ENCODE results near the gene KLRC4. TPM values are rescaled to one million over a fixed set of nuclear protein-coding genes. Genes with fewer than 3 reads are reported as not detected.

Gene KLRC4
- total and polyA plus RNA-seq, 2 of the 4 experiments (the other 2 are of a cell fraction), result not detected

GRCh38 chr12:10405294-10405693 is 4.3 kb downstream of the KLRC4 start:
- Histone ChIP-seq H3K4me1 (ENCODE audit: control insufficient read depth, insufficient read depth, low read length) (no peaks in the 10 kb centered on the region), H3K14ac (replicated peaks; ENCODE audit: low read depth, low read length) (no peak overlapping the region), H3K9me3 (ENCODE audit: control insufficient read depth, insufficient read depth, low read length) (peaks cover 3% of the 10 kb centered on the region; the same call in 1 of the 2 replicates), H4K5ac (ENCODE audit: low read depth, low read length) (no peak overlapping the region), H2AFZ (replicated peaks; ENCODE audit: low read length, poor library complexity) (no peak overlapping the region), H3K9ac (ENCODE audit: low read depth, low read length) (no peak overlapping the region), H2BK120ac (ENCODE audit: low read depth, low read length) (no peak overlapping the region), H3K4me2 (ENCODE audit: low read depth, low read length) (no peak overlapping the region), H3K56ac (ENCODE audit: extremely low read depth, insufficient read depth, low read length) (no peak overlapping the region), H2AK9ac (replicated peaks; ENCODE audit: low read depth, low read length, poor library complexity) (no peak overlapping the region), H2AK5ac (ENCODE audit: low read depth, low read length) (no peak overlapping the region), H3K27me3 (ENCODE audit: control insufficient read depth, insufficient read depth, low read length) (peaks cover 3% of the 10 kb centered on the region), H2BK5ac (ENCODE audit: low read depth, low read length, poor library complexity, severe bottlenecking) (no peak overlapping the region), H4K91ac (ENCODE audit: insufficient read depth, low read depth, low read length) (no peak overlapping the region), H3K4me3 (ENCODE audit: insufficient read depth, low read depth, low read length) (no peak overlapping the region), H2BK20ac (ENCODE audit: low read depth, low read length) (no peak overlapping the region), H4K20me1 (ENCODE audit: insufficient read depth, low read length) (no peaks in the 10 kb centered on the region), H3K9me1 (ENCODE audit: insufficient read depth, low read length) (no peaks in the 10 kb centered on the region), H3K4ac (ENCODE audit: low read depth, low read length) (no peak overlapping the region), H3K23ac (ENCODE audit: low read depth, low read length) (no peak overlapping the region), H3K18ac (ENCODE audit: low read depth, low read length) (no peak overlapping the region), H3K79me1 (ENCODE audit: low read depth in 1 of 2, low read length in 2 of 2) (no peaks in the 10 kb centered on the region), H2BK15ac (ENCODE audit: low read depth, low read length) (no peak overlapping the region), H4K8ac (ENCODE audit: low read depth in 2 of 2, low read length in 2 of 2) (no peak overlapping the region), H3K27ac (ENCODE audit: insufficient read depth, low read length) (no peak overlapping the region), H3K36me3 (ENCODE audit: control insufficient read depth, insufficient read depth, low read length) (no peaks in the 10 kb centered on the region)
- in situ Hi-C loops (cut with MboI; ENCODE audit: low sequenced_read_pairs), result no loop called here
- ChIA-PET CTCF (no interaction called here), POLR2A (ENCODE audit: unreplicated experiment) (no interaction called here)
- dilution Hi-C loops (cut with HindIII; ENCODE audit: low sequenced_read_pairs, unreplicated experiment), result no loop called here
- WGBS, 2 experiments (ENCODE audit: extremely low coverage in 2 of 2, insufficient read length in 1 of 2), result no CpG with 5 or more reads among the region's 5 CpGs
- ATAC-seq (ENCODE audit: low read depth) (no peak), DNase-seq (no peak)
- no TSS peak for BruUV-seq (replicated peaks)
- intact Hi-C loops (cut with micrococcal nuclease), result loop anchor here (10.0 kb wide), 1 partner anchor 50 kb away; the partner anchor contains the start of gene KLRC1
- TF ChIP-seq MAZ (IDR thresholded peaks at IDR 0.05; ENCODE audit: borderline replicate concordance, low read depth, low read length) (no peak), ELK1 (IDR thresholded peaks at IDR 0.05; ENCODE audit: borderline replicate concordance, low read depth, low read length) (no peak), CTCF (conservative IDR thresholded peaks at IDR 0.05; ENCODE audit: low read depth, low read length) (no peak), MXI1 (IDR thresholded peaks at IDR 0.05; ENCODE audit: borderline replicate concordance, low read depth, low read length) (no peak), NFE2L2 (IDR thresholded peaks at IDR 0.05; ENCODE audit: low read depth, low read length) (no peak), FOS (IDR thresholded peaks at IDR 0.05; ENCODE audit: low read depth, low read length) (no peak), SMC3 (IDR thresholded peaks at IDR 0.05; ENCODE audit: low read depth, low read length) (no peak), USF2 (IDR thresholded peaks at IDR 0.05; ENCODE audit: low read depth, low read length) (no peak), CHD1 (IDR thresholded peaks at IDR 0.05; ENCODE audit: low read depth, low read length) (no peak), RFX5 (IDR thresholded peaks at IDR 0.05; ENCODE audit: low read depth, low read length) (no peak), POLR2A (IDR thresholded peaks at IDR 0.05; ENCODE audit: low read depth, low read length) (no peak), MAFK (IDR thresholded peaks at IDR 0.05; ENCODE audit: low read depth, low read length) (no peak), BHLHE40 (IDR thresholded peaks at IDR 0.05; ENCODE audit: low read depth, low read length) (no peak), CEBPB (IDR thresholded peaks at IDR 0.05; ENCODE audit: low read depth, low read length) (no peak), RCOR1 (IDR thresholded peaks at IDR 0.05; ENCODE audit: insufficient replicate concordance, low read length) (no peak), RAD21 (IDR thresholded peaks at IDR 0.05; ENCODE audit: low read length) (no peak)

Measured in IMR-90 (cell line).